ENCODE measurements around the gene RAB11FIP4.
"Not testable (repeated sequence)": the region's sequence is repeated elsewhere in the genome, so short reads cannot be mapped to it uniquely, and the experiment has no call there.

Gene RAB11FIP4

DNA sequence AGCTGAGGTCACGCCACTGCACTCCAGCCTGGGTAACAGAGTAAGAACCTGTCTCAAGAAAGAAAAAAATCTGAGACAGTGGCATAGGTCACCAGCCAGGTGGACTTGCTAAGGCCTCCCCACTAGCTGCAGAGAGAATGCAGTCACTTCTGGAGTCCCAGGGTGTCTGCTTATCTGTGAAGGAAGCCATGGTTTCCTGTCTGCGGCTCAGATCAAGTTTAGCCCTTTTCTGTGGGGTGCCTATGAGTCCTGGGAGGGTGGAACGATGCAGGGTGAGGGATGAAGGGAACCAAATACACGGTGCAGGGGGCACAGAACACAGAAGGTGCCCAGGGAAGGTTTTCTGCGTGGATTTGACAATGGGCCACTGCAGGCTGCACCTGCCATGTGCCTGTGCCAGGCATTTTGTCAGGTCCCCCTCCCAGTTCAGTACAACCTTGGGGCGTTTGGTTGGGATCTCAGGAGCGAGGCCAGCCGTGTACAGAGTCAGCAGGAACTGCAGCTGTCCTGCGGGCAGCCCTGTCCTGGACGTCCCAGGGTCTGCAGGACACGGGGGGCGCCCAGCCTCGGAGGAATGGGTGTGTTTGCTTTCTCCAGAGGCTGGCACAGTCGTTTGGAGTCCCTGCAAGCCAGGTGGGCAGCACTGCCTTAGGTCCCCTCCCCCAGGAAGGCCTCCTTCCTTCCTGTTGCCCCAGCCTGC is 41.8 kb downstream of the RAB11FIP4 start:
- DNase-seq (ENCODE audit: low spot score) = no peak

DNA sequence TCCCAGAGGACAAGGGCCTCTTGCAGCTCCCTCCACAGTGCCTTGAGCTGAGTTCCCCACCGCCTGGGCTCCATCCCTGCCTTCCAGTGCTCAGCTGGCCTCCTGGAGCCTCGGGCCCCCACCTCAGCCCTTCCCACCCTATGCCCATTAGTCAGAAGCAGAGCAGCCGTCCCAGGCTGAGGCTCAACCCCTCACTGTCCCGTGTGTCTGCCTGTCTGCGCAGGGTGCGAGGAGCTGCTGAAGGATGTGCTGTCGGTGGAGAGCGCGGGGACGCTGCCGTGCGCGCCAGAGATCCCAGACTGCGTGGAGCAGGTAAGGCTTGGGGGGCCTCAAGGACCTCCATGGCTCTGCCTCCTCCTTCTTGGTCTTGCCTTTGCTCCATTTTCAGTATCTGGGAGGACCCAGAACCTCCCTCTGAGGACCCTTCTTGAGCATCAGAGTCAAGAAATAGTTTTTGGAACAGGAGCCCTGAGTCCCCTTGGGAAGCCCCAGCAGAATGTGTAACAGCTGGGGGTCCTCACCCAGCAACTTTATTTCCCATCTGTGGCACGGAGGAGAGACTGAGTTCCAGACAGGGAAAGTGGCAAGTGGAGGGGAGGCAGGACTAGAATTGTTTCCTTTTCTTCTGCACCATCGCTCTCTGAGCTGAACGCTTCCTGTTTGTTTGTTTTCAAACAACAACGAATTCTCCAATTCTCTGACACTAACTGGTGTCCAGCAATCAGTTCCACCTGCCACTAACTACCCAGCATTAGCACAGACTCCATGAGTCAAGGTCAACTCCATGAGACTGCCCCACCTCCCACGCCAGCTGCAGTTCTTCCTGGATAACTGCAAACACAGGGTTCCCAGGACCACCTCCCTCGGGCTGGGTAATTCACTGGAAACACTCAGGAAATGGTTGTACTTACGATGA is 42.6 kb downstream of the RAB11FIP4 start:
- DNase-seq (ENCODE audit: low spot score) = no peak

- no peak for DNase-seq (ENCODE audit: low spot score)
These were observed 43.2 kb downstream of the RAB11FIP4 start for GRCh38 chr17:31434727-31435050.

DNA sequence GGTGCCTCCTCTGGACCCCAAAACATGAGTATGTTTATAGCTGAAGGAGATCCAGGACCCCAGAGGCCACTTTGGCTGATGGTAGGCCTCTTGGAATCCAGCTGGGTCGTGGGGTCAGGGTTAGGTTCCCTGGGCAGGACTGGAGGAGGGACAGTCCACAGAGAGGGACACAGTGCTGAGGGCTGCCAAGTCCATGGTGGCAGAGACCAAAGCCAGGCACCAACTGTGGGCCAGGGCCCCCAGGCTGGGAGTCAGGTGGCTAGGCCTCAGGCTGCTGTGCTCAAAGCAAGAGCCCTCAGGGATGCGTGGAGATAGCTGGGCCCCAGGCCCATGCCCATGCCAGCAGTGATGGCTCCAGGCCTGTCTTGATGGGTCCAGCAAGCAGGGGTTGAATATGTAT is 44.1 kb downstream of the RAB11FIP4 start:
- no peak for DNase-seq (ENCODE audit: low spot score)

DNA sequence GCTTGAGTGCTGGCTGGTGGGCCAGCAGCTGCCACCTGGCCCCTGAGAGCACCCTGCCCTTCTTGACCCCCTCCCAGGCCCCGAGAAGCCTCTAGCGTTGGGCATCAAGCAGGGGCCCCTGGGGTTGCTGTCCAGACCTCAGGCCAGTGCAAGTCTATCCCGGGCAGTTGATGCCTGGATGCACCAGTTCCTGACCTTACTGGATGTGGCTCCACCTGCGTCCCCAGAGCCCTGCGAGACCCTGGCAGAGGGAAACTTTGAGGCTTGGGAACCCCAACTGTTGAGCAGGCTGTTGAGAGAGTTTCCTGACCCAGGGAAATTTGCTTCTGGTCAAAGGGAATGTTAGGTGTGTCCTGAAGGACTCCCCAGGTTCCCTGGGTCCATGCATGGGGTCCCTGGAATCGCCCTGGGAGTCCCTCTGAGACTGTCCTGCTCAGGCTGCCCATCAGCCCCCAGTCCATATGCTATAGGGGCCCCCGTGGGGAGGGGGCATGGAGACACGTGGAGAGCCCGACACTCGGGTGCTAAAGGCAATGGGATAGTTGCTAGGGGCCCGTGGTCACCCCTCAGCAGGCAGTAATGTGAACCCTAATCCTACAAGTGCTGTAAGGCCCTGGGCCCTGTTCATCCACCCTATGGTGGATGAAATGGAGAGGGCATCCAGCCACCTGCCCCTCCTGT is 46.4 kb downstream of the RAB11FIP4 start:
- no peak for DNase-seq (ENCODE audit: low spot score)

GRCh38 chr17:31439716-31440115 is 48.2 kb downstream of the RAB11FIP4 start:
- no peak for DNase-seq (ENCODE audit: low spot score)

DNA sequence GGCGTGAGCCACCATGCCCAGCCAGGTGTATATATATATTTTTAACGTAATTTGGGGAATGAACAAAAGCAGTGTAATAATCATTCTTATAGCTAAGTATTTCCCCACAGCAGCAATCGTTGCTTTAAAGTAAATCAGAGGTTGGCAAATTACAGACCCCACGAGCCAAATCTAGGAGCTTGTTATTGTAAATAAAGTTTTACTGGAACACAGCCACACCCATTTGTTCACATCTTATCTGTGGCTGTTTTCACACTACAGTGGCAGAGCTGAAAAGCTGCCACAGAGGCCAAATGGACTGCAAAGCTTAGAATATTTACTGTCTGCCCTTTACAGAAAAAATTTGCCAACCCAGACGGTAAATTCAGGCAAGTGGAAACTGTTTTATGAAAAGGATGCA is 50.8 kb downstream of the RAB11FIP4 start:
- no peak for DNase-seq (ENCODE audit: low spot score)

DNA sequence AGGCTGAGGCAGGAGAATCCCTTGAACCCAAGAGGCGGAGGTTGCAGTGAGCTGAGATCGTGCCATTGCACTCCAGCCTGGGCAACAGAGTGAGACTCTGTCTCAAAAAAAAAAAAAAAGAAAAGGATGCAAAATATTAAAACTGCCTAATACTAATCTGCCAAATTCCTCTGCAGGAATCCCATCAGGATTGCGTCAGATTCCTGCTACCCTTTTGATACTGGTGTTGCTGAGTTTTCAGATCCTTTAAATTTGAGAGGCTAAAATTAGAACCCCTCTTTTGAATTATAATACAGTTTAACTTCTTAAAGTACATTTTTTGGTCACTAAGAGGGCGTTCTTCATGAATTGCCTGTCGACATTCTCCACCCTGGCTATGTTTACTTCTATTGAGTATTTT is 51.4 kb downstream of the RAB11FIP4 start:
- DNase-seq (ENCODE audit: low spot score) = not testable (repeated sequence)

DNA sequence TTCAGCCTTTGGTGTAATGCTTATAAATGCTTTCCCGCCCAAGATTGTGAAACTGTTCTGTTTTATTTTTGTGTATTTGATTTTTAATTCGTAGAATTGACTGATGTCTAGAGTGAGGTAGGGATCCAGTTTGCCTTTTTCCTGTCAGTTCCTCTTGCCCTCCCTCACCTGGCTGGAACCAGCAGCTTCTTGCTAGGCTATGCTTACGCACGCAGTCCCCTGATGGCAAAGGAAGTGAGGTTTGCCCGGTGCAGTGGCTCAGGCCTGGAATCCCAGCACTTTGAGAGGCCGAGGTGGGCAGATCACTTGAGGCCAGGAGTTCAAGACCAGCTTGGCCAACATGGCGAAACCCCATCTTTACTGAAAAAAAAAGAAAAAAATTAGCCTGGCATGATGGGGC is 51.9 kb downstream of the RAB11FIP4 start:
- DNase-seq (ENCODE audit: low spot score) = no peak

- DNase-seq (ENCODE audit: low spot score) = no peak
These were observed 52.6 kb downstream of the RAB11FIP4 start for GRCh38 chr17:31444026-31444425.

GRCh38 chr17:31446195-31446967 is 54.9 kb downstream of the RAB11FIP4 start:
- DNase-seq (ENCODE audit: low spot score) = no peak

- DNase-seq (ENCODE audit: low spot score) = no peak
These were observed 57.1 kb downstream of the RAB11FIP4 start for GRCh38 chr17:31448467-31449077.

DNA sequence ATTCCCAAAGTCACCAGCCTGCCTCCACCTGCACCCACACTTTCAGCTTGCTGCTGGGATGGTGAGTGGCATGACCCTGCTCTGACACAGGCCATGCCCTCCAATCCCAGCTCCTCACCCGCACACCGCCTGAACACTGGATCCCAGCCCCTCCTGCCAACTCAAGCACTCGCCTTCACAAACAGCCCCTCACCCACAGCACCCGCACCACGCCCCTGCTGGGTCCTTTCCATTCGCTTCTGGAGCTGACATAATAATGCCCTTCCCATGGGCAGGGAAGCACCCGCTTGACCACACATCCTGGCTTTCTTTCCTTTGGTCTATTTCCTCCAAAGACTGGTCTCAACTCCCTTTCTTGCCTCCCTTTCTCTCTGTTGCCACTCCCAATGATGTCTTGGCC is 57.6 kb downstream of the RAB11FIP4 start:
- DNase-seq (ENCODE audit: low spot score) = no peak

DNA sequence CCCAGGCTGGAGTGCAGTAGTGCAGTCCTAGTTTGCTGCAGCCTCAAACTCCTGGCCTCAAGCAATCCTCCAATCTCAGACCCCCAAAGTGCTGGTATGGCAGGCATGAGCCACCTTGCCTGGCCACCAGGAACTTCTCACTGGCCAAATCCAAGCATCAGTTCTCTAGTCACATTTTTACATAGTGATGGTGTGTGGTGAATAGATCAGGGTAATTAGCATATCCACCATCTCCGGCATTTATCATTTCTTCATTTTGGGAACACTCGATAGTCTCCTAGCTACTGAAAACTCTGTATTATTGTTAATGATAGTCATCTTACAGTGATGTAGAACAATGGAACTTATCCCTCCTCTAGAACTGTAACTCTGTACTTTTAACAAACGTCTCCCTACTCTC is 58.3 kb downstream of the RAB11FIP4 start:
- DNase-seq (ENCODE audit: low spot score) = no peak

GRCh38 chr17:31452101-31452500 is 60.6 kb downstream of the RAB11FIP4 start:
- DNase-seq (ENCODE audit: low spot score) = no peak

- no peak for DNase-seq (ENCODE audit: low spot score)
These were observed 61.2 kb downstream of the RAB11FIP4 start for GRCh38 chr17:31452561-31453110.

DNA sequence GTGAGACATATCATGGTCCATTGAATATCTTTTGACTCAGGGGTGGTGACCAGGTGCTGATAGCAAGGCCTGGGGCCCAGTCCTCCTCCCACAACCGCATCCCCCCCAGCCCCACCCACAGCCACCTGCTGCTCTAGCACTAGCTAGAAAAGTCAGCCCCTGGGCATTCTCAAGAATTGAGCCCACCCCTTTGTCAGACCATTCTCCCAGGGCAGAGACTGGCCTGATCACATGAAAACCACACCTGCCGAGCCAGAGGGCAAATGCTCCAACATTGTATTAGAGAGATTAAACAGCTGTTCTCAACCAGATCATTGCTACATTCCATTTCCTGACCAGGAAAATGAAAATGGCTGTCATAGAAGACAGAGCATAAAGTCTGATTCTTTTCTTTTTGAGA is 62.4 kb downstream of the RAB11FIP4 start:
- no peak for DNase-seq (ENCODE audit: low spot score)

DNA sequence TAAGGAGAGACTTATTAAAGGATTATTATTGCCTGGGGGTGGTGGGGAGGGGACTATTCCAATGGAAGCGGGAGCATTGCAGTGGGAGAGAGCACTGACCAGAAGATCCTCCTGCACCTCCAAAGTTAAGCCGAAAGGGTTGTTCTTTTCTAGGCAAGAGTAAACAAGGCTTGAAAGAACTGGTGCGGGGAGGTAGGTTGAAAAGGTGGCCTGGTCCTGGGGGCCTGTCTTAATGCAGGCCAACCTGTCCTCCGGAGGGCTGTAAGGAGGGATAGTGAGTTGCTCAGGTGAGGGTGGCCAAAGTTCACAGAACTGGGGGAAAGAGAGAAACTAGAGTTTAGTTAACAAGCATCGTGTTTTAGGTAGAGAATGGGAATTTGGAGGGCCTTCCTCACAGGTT is 65.3 kb downstream of the RAB11FIP4 start:
- DNase-seq (ENCODE audit: low spot score) = no peak

- no peak for DNase-seq (ENCODE audit: low spot score)
These were observed 66.1 kb downstream of the RAB11FIP4 start for GRCh38 chr17:31457391-31458234.

DNA sequence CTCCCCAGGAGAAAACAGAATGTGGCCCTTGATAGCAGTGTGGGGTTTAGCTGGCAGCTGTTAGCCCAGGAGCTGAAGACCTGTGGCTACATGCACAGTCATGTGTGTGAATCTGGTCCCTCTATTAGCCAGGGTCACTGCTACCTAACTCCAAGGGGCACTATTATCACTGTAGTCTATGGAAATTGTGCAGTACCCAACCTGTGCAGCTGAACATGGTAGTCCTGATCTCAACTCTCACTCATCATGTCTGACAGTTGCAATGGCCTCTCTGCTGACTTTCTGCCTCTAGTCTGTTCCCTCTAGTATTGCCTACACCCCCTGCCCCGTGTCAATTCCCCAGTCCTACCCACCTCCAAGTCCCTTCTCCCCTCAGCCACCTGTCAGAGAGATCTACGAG is 67.4 kb downstream of the RAB11FIP4 start:
- DNase-seq (ENCODE audit: low spot score) = no peak
